ENCODE data around the gene EPHB3. TPM values are rescaled to one million over a fixed set of nuclear protein-coding genes. Genes with fewer than 3 reads are reported as not detected.
A peak's percentile ranks its signal among the peaks of the same experiment; 100 is the strongest.

EPHB3 gene
- total RNA-seq, 1 donor from 2014 or later, result 4.3 TPM

- Mint-ChIP-seq H3K4me3 (ENCODE audit: unreplicated experiment) (peak overlapping the region; percentile 85), H3K27ac (ENCODE audit: unreplicated experiment) (no peak overlapping the region), H3K36me3 (ENCODE audit: low read depth, unreplicated experiment) (no peaks in the 10 kb centered on the region), H3K27me3 (ENCODE audit: unreplicated experiment) (peaks cover 38% of the 10 kb centered on the region), H3K4me1 (ENCODE audit: unreplicated experiment) (peaks cover 38% of the 10 kb centered on the region), H3K9me3 (ENCODE audit: unreplicated experiment) (no peaks in the 10 kb centered on the region)
- no peak for TF ChIP-seq CTCF (IDR thresholded peaks at IDR 0.05; ENCODE audit: unreplicated experiment)
- DNase-seq (ENCODE audit: low spot score), result no peak
Observed at GRCh38 chr3:184603151-184604030, 41.8 kb downstream of the EPHB3 start.

GRCh38 chr3:184604039-184604601, 42.5 kb downstream of the EPHB3 start:
- Mint-ChIP-seq H3K27ac (ENCODE audit: unreplicated experiment) (no peak overlapping the region), H3K4me1 (ENCODE audit: unreplicated experiment) (peaks cover 38% of the 10 kb centered on the region), H3K36me3 (ENCODE audit: low read depth, unreplicated experiment) (no peaks in the 10 kb centered on the region), H3K4me3 (ENCODE audit: unreplicated experiment) (peak overlapping the region; percentile 85), H3K9me3 (ENCODE audit: unreplicated experiment) (no peaks in the 10 kb centered on the region), H3K27me3 (ENCODE audit: unreplicated experiment) (peaks cover 36% of the 10 kb centered on the region)
- DNase-seq (ENCODE audit: low spot score), result peak; percentile 38
- TF ChIP-seq CTCF (IDR thresholded peaks at IDR 0.05; ENCODE audit: unreplicated experiment), result no peak

- no peak for TF ChIP-seq CTCF (IDR thresholded peaks at IDR 0.05; ENCODE audit: unreplicated experiment)
- no peak for DNase-seq (ENCODE audit: low spot score)
- Mint-ChIP-seq H3K4me1 (ENCODE audit: unreplicated experiment) (peaks cover 38% of the 10 kb centered on the region), H3K36me3 (ENCODE audit: low read depth, unreplicated experiment) (no peaks in the 10 kb centered on the region), H3K27me3 (ENCODE audit: unreplicated experiment) (peaks cover 36% of the 10 kb centered on the region), H3K9me3 (ENCODE audit: unreplicated experiment) (no peaks in the 10 kb centered on the region), H3K27ac (ENCODE audit: unreplicated experiment) (no peak overlapping the region), H3K4me3 (ENCODE audit: unreplicated experiment) (peak overlapping the region; percentile 86)
Observed at GRCh38 chr3:184604615-184605290, 43.2 kb downstream of the EPHB3 start.

- H3K27me3 Mint-ChIP-seq (ENCODE audit: unreplicated experiment), result peaks cover 25% of the 10 kb centered on the region
- no peaks in the 10 kb centered on the region for H3K36me3 Mint-ChIP-seq (ENCODE audit: low read depth, unreplicated experiment)
- H3K27ac Mint-ChIP-seq (ENCODE audit: unreplicated experiment), result no peak overlapping the region
- TF ChIP-seq CTCF (IDR thresholded peaks at IDR 0.05; ENCODE audit: unreplicated experiment), result no peak
- H3K9me3 Mint-ChIP-seq (ENCODE audit: unreplicated experiment), result no peaks in the 10 kb centered on the region
- no peak overlapping the region for H3K4me3 Mint-ChIP-seq (ENCODE audit: unreplicated experiment)
- no peak for DNase-seq (ENCODE audit: low spot score)
- peaks cover 29% of the 10 kb centered on the region for H3K4me1 Mint-ChIP-seq (ENCODE audit: unreplicated experiment)
Observed at GRCh38 chr3:184608209-184608608, 46.6 kb downstream of the EPHB3 start.

Measured in endothelial cell (in vitro differentiated cells).